B cell (primary cell): ENCODE results near the gene TSPAN2.

Source experiments
- CTCF ChIP-seq: fragments of 200-600 bp; IDR thresholded peaks from one replicate; pipeline ENCODE4 v1.8.0; 2022; ENCODE audit warnings: antibody characterized with exemption, mild to moderate bottlenecking
- EZH2 ChIP-seq: IDR thresholded peaks from 2 replicates; pipeline ENCODE4 v1.6.1; 2012; ENCODE audit warnings: borderline replicate concordance, low read depth, mild to moderate bottlenecking, moderate library complexity, low read length; ENCODE audit not compliant: insufficient read depth, poor library complexity, severe bottlenecking

GRCh38 chr1:115078708-115079107, 10.6 kb downstream of the TSPAN2 start:
- no peak for TF ChIP-seq CTCF
- TF ChIP-seq EZH2: no peak
